NCI-H345 treated with DMSO at 0.1 percent for 48 hours (cell line): Measurements from ENCODE around the gene TTC7B.
"Not testable (repeated sequence)": the region's sequence is repeated elsewhere in the genome, so short reads cannot be mapped to it uniquely, and the experiment has no call there.

Experiments
- DNase-seq: peaks from one replicate; lab custom pipeline; 2025; ENCODE audit not compliant: unreplicated experiment; lab: John Stamatoyannopoulos, UW

Gene TTC7B

GRCh38 chr14:90815822-90816662, at the start of gene TTC7B:
Gene TTC7B, minus strand, starts transcription at chr14:90816430. Its CDS starts 135 bp downstream, at chr14:90816295.
- DNase-seq, result no peak

GRCh38 chr14:90864741-90865140, 48.5 kb upstream of the TTC7B start:
- no peak for DNase-seq

- DNase-seq, result no peak
Measured at GRCh38 chr14:90858511-90858910, 42.3 kb upstream of the TTC7B start.

- no peak for DNase-seq
Measured at GRCh38 chr14:90857866-90858265, 41.6 kb upstream of the TTC7B start.

GRCh38 chr14:90856115-90856514, 39.9 kb upstream of the TTC7B start:
- not testable (repeated sequence) for DNase-seq

GRCh38 chr14:90853116-90853515, 36.9 kb upstream of the TTC7B start:
- DNase-seq, result no peak

- no peak for DNase-seq
Measured at GRCh38 chr14:90851327-90852036, 35.3 kb upstream of the TTC7B start.

GRCh38 chr14:90850487-90850886, 34.3 kb upstream of the TTC7B start:
- DNase-seq, result no peak

GRCh38 chr14:90849787-90850444, 33.7 kb upstream of the TTC7B start:
- DNase-seq, result no peak

- no peak for DNase-seq
Measured at GRCh38 chr14:90848944-90849731, 32.9 kb upstream of the TTC7B start.

GRCh38 chr14:90846511-90846910, 30.3 kb upstream of the TTC7B start:
- no peak for DNase-seq

- no peak for DNase-seq
Measured at GRCh38 chr14:90844321-90844720, 28.1 kb upstream of the TTC7B start.

- DNase-seq, result no peak
Measured at GRCh38 chr14:90842726-90843125, 26.5 kb upstream of the TTC7B start.

- DNase-seq, result not testable (repeated sequence)
Measured at GRCh38 chr14:90840667-90841066, 24.4 kb upstream of the TTC7B start.

GRCh38 chr14:90839889-90840266, 23.6 kb upstream of the TTC7B start:
- no peak for DNase-seq

- DNase-seq, result no peak
Measured at GRCh38 chr14:90839024-90839888, 23.0 kb upstream of the TTC7B start.

- not testable (repeated sequence) for DNase-seq
Measured at GRCh38 chr14:90838531-90838930, 22.3 kb upstream of the TTC7B start.

GRCh38 chr14:90837355-90837754, 21.1 kb upstream of the TTC7B start:
- DNase-seq, result no peak

GRCh38 chr14:90836692-90837063, 20.4 kb upstream of the TTC7B start:
- DNase-seq, result no peak

GRCh38 chr14:90831821-90832220, 15.6 kb upstream of the TTC7B start:
- DNase-seq, result no peak
